Measurements from ENCODE around the gene KCNE3.

The KCNE3 gene

GRCh38 chr11:74466916-74467885 is at the start of gene KCNE3:
KCNE3 (minus strand) TSS chr11:74467549; CDS start chr11:74457563, 9,986 bp downstream.
- no peak for DNase-seq (ENCODE audit: low spot score)

- no peak for DNase-seq (ENCODE audit: low spot score)
Measured at GRCh38 chr11:74507582-74507981, 40.2 kb upstream of the KCNE3 start.

- no peak for DNase-seq (ENCODE audit: low spot score)
Measured at GRCh38 chr11:74506823-74507222, 39.5 kb upstream of the KCNE3 start.

GRCh38 chr11:74505911-74506310 is 38.6 kb upstream of the KCNE3 start:
- DNase-seq (ENCODE audit: low spot score): no peak

- DNase-seq (ENCODE audit: low spot score): no peak
Measured at GRCh38 chr11:74504100-74504691, 36.8 kb upstream of the KCNE3 start.

- DNase-seq (ENCODE audit: low spot score): no peak
Measured at GRCh38 chr11:74494916-74495315, 27.6 kb upstream of the KCNE3 start.

GRCh38 chr11:74493791-74494630 is 26.7 kb upstream of the KCNE3 start:
- no peak for DNase-seq (ENCODE audit: low spot score)

- DNase-seq (ENCODE audit: low spot score): peak; percentile 97
Measured at GRCh38 chr11:74492974-74493790, 25.8 kb upstream of the KCNE3 start, which contains the start of gene LIPT2. LIPT2 (minus strand) TSS chr11:74493724; CDS start chr11:74493703, 21 bp downstream.

- no peak for DNase-seq (ENCODE audit: low spot score)
Measured at GRCh38 chr11:74492084-74492483, 24.7 kb upstream of the KCNE3 start.

GRCh38 chr11:74490941-74491340 is 23.6 kb upstream of the KCNE3 start:
- no peak for DNase-seq (ENCODE audit: low spot score)

GRCh38 chr11:74487875-74488274 is 20.5 kb upstream of the KCNE3 start:
- no peak for DNase-seq (ENCODE audit: low spot score)

GRCh38 chr11:74485868-74486267 is 18.5 kb upstream of the KCNE3 start:
- DNase-seq (ENCODE audit: low spot score): no peak

GRCh38 chr11:74480688-74481417 is 13.5 kb upstream of the KCNE3 start:
- no peak for DNase-seq (ENCODE audit: low spot score)

- DNase-seq (ENCODE audit: low spot score): no peak
Measured at GRCh38 chr11:74479732-74480123, 12.4 kb upstream of the KCNE3 start.

- no peak for DNase-seq (ENCODE audit: low spot score)
Measured at GRCh38 chr11:74478877-74479731, 11.8 kb upstream of the KCNE3 start.

GRCh38 chr11:74476536-74476935 is 9.2 kb upstream of the KCNE3 start:
- DNase-seq (ENCODE audit: low spot score): no peak

- no peak for DNase-seq (ENCODE audit: low spot score)
Measured at GRCh38 chr11:74474316-74474715, 7.0 kb upstream of the KCNE3 start.

- DNase-seq (ENCODE audit: low spot score): no peak
Measured at GRCh38 chr11:74473382-74474173, 6.2 kb upstream of the KCNE3 start.

Data from CD4-positive, alpha-beta T cell treated with Interleukin-15 for 4 hours (primary cell).